ENCODE data around the gene WWOX.

The WWOX gene

GRCh38 chr16:79069633-79070032, 970.2 kb downstream of the WWOX start:
- DNase-seq (ENCODE audit: low spot score): no peak

- DNase-seq (ENCODE audit: low spot score): no peak
These were observed 972.0 kb downstream of the WWOX start for GRCh38 chr16:79071424-79071823.

- DNase-seq (ENCODE audit: low spot score): no peak
These were observed 973.1 kb downstream of the WWOX start for GRCh38 chr16:79072517-79072916.

GRCh38 chr16:79073566-79073965, 974.1 kb downstream of the WWOX start:
- DNase-seq (ENCODE audit: low spot score): no peak

GRCh38 chr16:79074541-79074940, 975.1 kb downstream of the WWOX start:
- DNase-seq (ENCODE audit: low spot score): no peak

GRCh38 chr16:79074951-79075350, 975.5 kb downstream of the WWOX start:
- no peak for DNase-seq (ENCODE audit: low spot score)

GRCh38 chr16:79076047-79076767, 976.8 kb downstream of the WWOX start:
- DNase-seq (ENCODE audit: low spot score): no peak

GRCh38 chr16:79077346-79077745, 977.9 kb downstream of the WWOX start:
- no peak for DNase-seq (ENCODE audit: low spot score)

GRCh38 chr16:79079656-79080420, 980.4 kb downstream of the WWOX start:
- no peak for DNase-seq (ENCODE audit: low spot score)

GRCh38 chr16:79081297-79082066, 982.0 kb downstream of the WWOX start:
- no peak for DNase-seq (ENCODE audit: low spot score)

GRCh38 chr16:79082970-79083369, 983.5 kb downstream of the WWOX start:
- DNase-seq (ENCODE audit: low spot score): no peak

GRCh38 chr16:79083508-79084299, 984.2 kb downstream of the WWOX start:
- no peak for DNase-seq (ENCODE audit: low spot score)

GRCh38 chr16:79088971-79089370, 989.5 kb downstream of the WWOX start:
- DNase-seq (ENCODE audit: low spot score): no peak

- DNase-seq (ENCODE audit: low spot score): no peak
These were observed 990.4 kb downstream of the WWOX start for GRCh38 chr16:79089735-79090284.

GRCh38 chr16:79090966-79091365, 991.5 kb downstream of the WWOX start:
- no peak for DNase-seq (ENCODE audit: low spot score)

GRCh38 chr16:79092846-79093245, 993.4 kb downstream of the WWOX start:
- no peak for DNase-seq (ENCODE audit: low spot score)

- no peak for DNase-seq (ENCODE audit: low spot score)
These were observed 994.1 kb downstream of the WWOX start for GRCh38 chr16:79093554-79093967.

GRCh38 chr16:79096246-79096645, 996.8 kb downstream of the WWOX start:
- no peak for DNase-seq (ENCODE audit: low spot score)

GRCh38 chr16:79097166-79097565, 997.7 kb downstream of the WWOX start:
- no peak for DNase-seq (ENCODE audit: low spot score)

- DNase-seq (ENCODE audit: low spot score): no peak
These were observed 998.3 kb downstream of the WWOX start for GRCh38 chr16:79097771-79098170.

- DNase-seq (ENCODE audit: low spot score): no peak
These were observed 999.5 kb downstream of the WWOX start for GRCh38 chr16:79098907-79099306.

GRCh38 chr16:79099716-79100115, 1000.3 kb downstream of the WWOX start:
- no peak for DNase-seq (ENCODE audit: low spot score)

Data from kidney capillary endothelial cell (primary cell).